Esophagus muscularis mucosa (tissue), 3 donors: ENCODE results near the gene ABHD17A.

ENCODE experiments used
- CTCF ChIP-seq, 3 experiments: fragments of 200-600 bp in 2 of 3; fragments of 450-650 bp in 1 of 3; sonication (generic) in 2 of 3; IDR thresholded peaks; one replicate each; pipeline ENCODE4 v1.5.1; 2017 to 2019; ENCODE audit warnings: antibody characterized with exemption in 3 of 3, mild to moderate bottlenecking in 2 of 3, moderate library complexity in 1 of 3
- POLR2A ChIP-seq: fragments of 450-650 bp; IDR thresholded peaks from one replicate; pipeline ENCODE4 v1.6.1; 2017; ENCODE audit warnings: antibody characterized with exemption, moderate library complexity, mild to moderate bottlenecking, low read depth

GRCh38 chr19:1847684-1848398, 37.5 kb downstream of the ABHD17A start:
- TF ChIP-seq POLR2A: no peak
- TF ChIP-seq CTCF (IDR thresholded peaks at IDR 0.05): no peak
